SK-N-SH (cell line): ENCODE results near the gene RPL4. TPM values are rescaled to one million over a fixed set of nuclear protein-coding genes. Genes with fewer than 3 reads are reported as not detected.

Source experiments
- CTCF ChIA-PET: fragments of 300-600, 350-600 bp; formaldehyde crosslinking; extraction: SDS; loops from one replicate; lab custom pipeline; 2021; lab: Yijun Ruan, JAX
- POLR2A ChIA-PET: fragments of 350-600 bp; sonication (Branson Sonifier 250); formaldehyde crosslinking; extraction: SDS; loops from one replicate; lab custom pipeline; 2020; ENCODE audit warnings: antibody characterized with exemption, inconsistent platforms; lab: Yijun Ruan, JAX
- DNase-seq: peaks from one replicate; pipeline ENCODE4 v3.0.0; 2012
- H2AFZ ChIP-seq: fragments of 200-600 bp; sonication (generic); 2 replicates; pipeline ENCODE4 v1.8.1; 2016; ENCODE audit warnings: antibody characterized with exemption, mild to moderate bottlenecking, low read depth
- H3F3A ChIP-seq: fragments of 200-600 bp; sonication (generic); replicated peaks from 2 replicates; pipeline ENCODE3; 2016; ENCODE audit warnings: antibody characterized with exemption, mild to moderate bottlenecking; ENCODE audit not compliant: insufficient read depth
- H3K27ac ChIP-seq, 2 experiments: fragments of 200-500 bp in 1 of 2; fragments of 200-600 bp in 1 of 2; sonication (Bioruptor generic) in 1 of 2; sonication (generic), shearing (Covaris generic) in 1 of 2; 2 replicates each; pipeline versions ENCODE4 v1.5.1 to v1.6.1; 2014 to 2016; ENCODE audit warnings: low read depth in 2 of 2, inconsistent platforms in 1 of 2, low read length in 1 of 2, mild to moderate bottlenecking in 1 of 2, mixed read lengths in 1 of 2
- H3K27me3 ChIP-seq: fragments of 200-600 bp; sonication (generic), shearing (Covaris generic); 2 replicates; pipeline ENCODE4 v1.6.1; 2016; ENCODE audit warnings: mixed run types; ENCODE audit not compliant: insufficient read depth
- H3K36me3 ChIP-seq, 2 experiments: fragments of 200-500 bp in 1 of 2; fragments of 200-600 bp in 1 of 2; sonication (Bioruptor generic) in 1 of 2; sonication (generic) in 1 of 2; replicated peaks in 1 of 2; 2 replicates each; pipeline versions ENCODE3 to v1.5.1; 2014 to 2016; ENCODE audit warnings: low read length in 1 of 2, mild to moderate bottlenecking in 1 of 2; ENCODE audit not compliant: insufficient read depth in 2 of 2, control insufficient read depth in 1 of 2
- H3K4me1 ChIP-seq, 2 experiments: fragments of 200-500 bp in 1 of 2; fragments of 200-600 bp in 1 of 2; sonication (Bioruptor generic) in 1 of 2; sonication (generic), shearing (Covaris generic) in 1 of 2; 2 replicates each; pipeline versions ENCODE4 v1.5.1 to v1.6.1; 2014 to 2016; ENCODE audit warnings: low read depth in 1 of 2, low read length in 1 of 2, mixed run types in 1 of 2; ENCODE audit not compliant: insufficient read depth in 2 of 2, control insufficient read depth in 1 of 2
- H3K4me2 ChIP-seq: fragments of 200-600 bp; sonication (generic), shearing (Covaris generic); 2 replicates; pipeline ENCODE4 v1.6.1; 2017; ENCODE audit warnings: mixed run types
- H3K4me3 ChIP-seq, 2 experiments: fragments of 200-500 bp in 1 of 2; fragments of 200-600 bp in 1 of 2; sonication (Bioruptor generic) in 1 of 2; sonication (generic), shearing (Covaris generic) in 1 of 2; 2 replicates each; pipeline versions ENCODE4 v1.5.1 to v1.8.1; 2014 to 2016; ENCODE audit warnings: low read depth in 2 of 2, inconsistent platforms in 1 of 2, low read length in 1 of 2, mild to moderate bottlenecking in 1 of 2, mixed read lengths in 1 of 2, moderate library complexity in 1 of 2
- H3K79me2 ChIP-seq: fragments of 200-600 bp; sonication (generic); 2 replicates; pipeline ENCODE4 v1.8.1; 2017; ENCODE audit warnings: mild to moderate bottlenecking; ENCODE audit not compliant: insufficient read depth
- H3K9ac ChIP-seq: fragments of 200-600 bp; sonication (generic); 2 replicates; pipeline ENCODE4 v1.6.1; 2017; ENCODE audit warnings: mixed run types
- H3K9me2 ChIP-seq: fragments of 200-600 bp; sonication (generic); 2 replicates; pipeline ENCODE4 v1.6.1; 2017; ENCODE audit warnings: mixed run types
- H3K9me3 ChIP-seq: fragments of 200-600 bp; sonication (generic); 2 replicates; pipeline ENCODE4 v1.6.1; 2017; ENCODE audit warnings: mixed run types, mild to moderate bottlenecking, moderate library complexity
- H4K20me1 ChIP-seq: fragments of 200-600 bp; sonication (generic); 2 replicates; pipeline ENCODE4 v1.6.1; 2017; ENCODE audit warnings: mild to moderate bottlenecking, mixed run types; ENCODE audit not compliant: insufficient read depth
- ELF1 ChIP-seq: IDR thresholded peaks from 2 replicates; pipeline ENCODE4 v1.4.0; 2012
- FOXJ3 ChIP-seq: sonication (generic); formaldehyde crosslinking; IDR thresholded peaks from 2 replicates; pipeline ENCODE4 v1.5.1; 2020; ENCODE audit warnings: mild to moderate bottlenecking, missing genetic modification reagents
- GABPA ChIP-seq: IDR thresholded peaks from 2 replicates; pipeline ENCODE4 v1.4.0; 2012; ENCODE audit warnings: low read depth, mild to moderate bottlenecking
- JUND ChIP-seq: IDR thresholded peaks from 2 replicates; pipeline ENCODE4 v1.4.0; 2012
- MEF2A ChIP-seq: IDR thresholded peaks from 2 replicates; pipeline ENCODE4 v1.4.0; 2012; ENCODE audit warnings: low read depth, borderline replicate concordance
- POLR2AphosphoS5 ChIP-seq: IDR thresholded peaks from 2 replicates; pipeline ENCODE4 v1.6.1; 2012; ENCODE audit warnings: low read depth, low read length
- WGBS: methylation state at CpG from one replicate; pipeline ENCODE4 v1.1.6; 2017; ENCODE audit warnings: low lambda C conversion rate; 5-methylcytosine and 5-hydroxymethylcytosine counted together
- polyA plus RNA-seq, 3 experiments: library from polyadenylated mRNA; depleted of rRNA; stranded (reverse); fragments of >200 nt; gene quantifications; 2 replicates each; pipeline ENCODE4 v1.2.3, GENCODE V29; 2012
- TF ChIP-seq, protein P1 (sequence below): IDR thresholded peaks from 2 replicates; pipeline ENCODE4 v1.4.0; 2012; ENCODE audit warnings: low read depth, borderline replicate concordance
- TF ChIP-seq, protein P2 (sequence below): IDR thresholded peaks from 2 replicates; pipeline ENCODE4 v1.4.0; 2012; ENCODE audit warnings: low read depth
- TF ChIP-seq, protein P3 (sequence below): IDR thresholded peaks from 2 replicates; pipeline ENCODE4 v1.6.1; 2012; ENCODE audit warnings: mild to moderate bottlenecking, low read depth, low read length, moderate library complexity
- TF ChIP-seq, protein P4 (sequence below): fragments of 200-600 bp; sonication (generic); IDR thresholded peaks from 2 replicates; pipeline ENCODE4 v1.6.1; 2017; ENCODE audit warnings: antibody characterized with exemption, mild to moderate bottlenecking, moderate library complexity
- TF ChIP-seq, protein P5 (sequence below): IDR thresholded peaks from 2 replicates; pipeline ENCODE4; 2012

The RPL4 gene
- polyA plus RNA-seq, 1 of the 3 experiments (the other 2 are of a cell fraction) = 3,177 TPM

DNA sequence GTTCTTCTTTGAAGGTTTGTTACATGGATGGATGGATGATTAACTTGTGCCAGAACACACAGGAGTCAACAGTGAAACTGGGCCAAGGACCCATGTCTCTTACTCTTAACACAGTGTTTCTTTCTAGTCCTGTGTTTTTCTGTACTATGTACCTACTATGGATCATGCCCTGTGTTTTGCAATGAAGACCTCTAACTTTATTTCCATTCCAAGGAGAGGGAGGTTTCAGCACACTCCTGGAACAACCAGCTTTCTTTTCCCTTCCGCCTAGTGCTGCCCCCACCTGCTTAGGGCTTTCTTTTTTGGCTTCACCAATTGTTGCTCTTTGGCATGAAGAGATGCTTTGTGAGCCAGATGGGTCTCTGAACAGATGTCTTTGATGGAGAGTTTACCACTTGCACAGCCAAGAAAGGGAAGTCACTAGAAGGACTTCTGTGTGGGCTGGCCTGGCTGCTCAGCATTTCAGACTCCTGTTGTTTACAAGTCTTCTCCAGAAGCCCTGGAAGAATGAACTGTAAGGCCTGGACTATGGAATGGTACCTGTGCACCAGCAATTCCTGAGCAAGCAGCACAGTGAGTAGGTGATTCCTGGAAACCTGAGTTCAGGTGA is 51.6 kb downstream of the RPL4 start:
- H3K9ac ChIP-seq = no peak overlapping the region
- no peaks in the 10 kb centered on the region for H3K4me1 ChIP-seq
- H3K9me2 ChIP-seq = no peaks in the 10 kb centered on the region
- TF ChIP-seq MEF2A (no peak), JUND (no peak), GABPA (no peak), POLR2AphosphoS5 (no peak), ELF1 (no peak)
- TF ChIP-seq, protein P1, sequence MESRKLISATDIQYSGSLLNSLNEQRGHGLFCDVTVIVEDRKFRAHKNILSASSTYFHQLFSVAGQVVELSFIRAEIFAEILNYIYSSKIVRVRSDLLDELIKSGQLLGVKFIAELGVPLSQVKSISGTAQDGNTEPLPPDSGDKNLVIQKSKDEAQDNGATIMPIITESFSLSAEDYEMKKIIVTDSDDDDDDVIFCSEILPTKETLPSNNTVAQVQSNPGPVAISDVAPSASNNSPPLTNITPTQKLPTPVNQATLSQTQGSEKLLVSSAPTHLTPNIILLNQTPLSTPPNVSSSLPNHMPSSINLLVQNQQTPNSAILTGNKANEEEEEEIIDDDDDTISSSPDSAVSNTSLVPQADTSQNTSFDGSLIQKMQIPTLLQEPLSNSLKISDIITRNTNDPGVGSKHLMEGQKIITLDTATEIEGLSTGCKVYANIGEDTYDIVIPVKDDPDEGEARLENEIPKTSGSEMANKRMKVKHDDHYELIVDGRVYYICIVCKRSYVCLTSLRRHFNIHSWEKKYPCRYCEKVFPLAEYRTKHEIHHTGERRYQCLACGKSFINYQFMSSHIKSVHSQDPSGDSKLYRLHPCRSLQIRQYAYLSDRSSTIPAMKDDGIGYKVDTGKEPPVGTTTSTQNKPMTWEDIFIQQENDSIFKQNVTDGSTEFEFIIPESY = no peak
- no peak overlapping the region for H3K27ac ChIP-seq
- no peaks in the 10 kb centered on the region for H3F3A ChIP-seq
- CTCF ChIA-PET = no interaction called here
- H3K36me3 ChIP-seq = peaks cover 0 to 13% of the 10 kb centered on the region in 2 experiments
- POLR2A ChIA-PET = no interaction called here
- 100% methylated on average over 1 of the region's 1 CpG for WGBS
- no peaks in the 10 kb centered on the region; the same call in 1 of the 2 replicates for H3K79me2 ChIP-seq
- no peak overlapping the region for H3K4me3 ChIP-seq
- H3K27me3 ChIP-seq = no peaks in the 10 kb centered on the region
- no peak for DNase-seq
- H3K4me2 ChIP-seq = no peak overlapping the region
- H3K9me3 ChIP-seq = no peaks in the 10 kb centered on the region
- no peak overlapping the region for H2AFZ ChIP-seq
- no peaks in the 10 kb centered on the region for H4K20me1 ChIP-seq

DNA sequence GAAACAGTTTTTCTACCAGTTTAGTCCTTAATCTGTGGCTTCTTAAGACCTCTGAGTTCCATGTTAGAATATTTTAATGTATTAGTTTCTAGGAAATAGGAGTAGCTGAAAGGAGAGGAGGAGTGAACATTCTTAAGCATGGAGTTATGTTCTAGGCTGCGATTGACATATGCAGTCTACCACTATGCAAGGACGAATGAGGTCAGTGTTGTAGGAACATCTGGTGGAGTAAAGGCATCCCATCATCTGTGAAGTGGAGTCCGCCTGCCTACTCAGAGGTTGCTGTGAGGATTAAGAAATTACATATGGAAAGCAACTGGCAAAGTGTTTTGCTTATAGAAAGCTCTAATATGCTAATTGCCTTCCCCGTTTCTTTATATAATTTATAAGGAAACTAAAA is 52.2 kb downstream of the RPL4 start:
- ChIA-PET POLR2A (no interaction called here), CTCF (no interaction called here)
- H4K20me1 ChIP-seq = no peaks in the 10 kb centered on the region
- TF ChIP-seq, protein P2, sequence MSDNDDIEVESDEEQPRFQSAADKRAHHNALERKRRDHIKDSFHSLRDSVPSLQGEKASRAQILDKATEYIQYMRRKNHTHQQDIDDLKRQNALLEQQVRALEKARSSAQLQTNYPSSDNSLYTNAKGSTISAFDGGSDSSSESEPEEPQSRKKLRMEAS = no peak
- TF ChIP-seq POLR2AphosphoS5 (no peak), ELF1 (no peak), FOXJ3 (CRISPR knock-in tag) (no peak)
- TF ChIP-seq, protein P3, sequence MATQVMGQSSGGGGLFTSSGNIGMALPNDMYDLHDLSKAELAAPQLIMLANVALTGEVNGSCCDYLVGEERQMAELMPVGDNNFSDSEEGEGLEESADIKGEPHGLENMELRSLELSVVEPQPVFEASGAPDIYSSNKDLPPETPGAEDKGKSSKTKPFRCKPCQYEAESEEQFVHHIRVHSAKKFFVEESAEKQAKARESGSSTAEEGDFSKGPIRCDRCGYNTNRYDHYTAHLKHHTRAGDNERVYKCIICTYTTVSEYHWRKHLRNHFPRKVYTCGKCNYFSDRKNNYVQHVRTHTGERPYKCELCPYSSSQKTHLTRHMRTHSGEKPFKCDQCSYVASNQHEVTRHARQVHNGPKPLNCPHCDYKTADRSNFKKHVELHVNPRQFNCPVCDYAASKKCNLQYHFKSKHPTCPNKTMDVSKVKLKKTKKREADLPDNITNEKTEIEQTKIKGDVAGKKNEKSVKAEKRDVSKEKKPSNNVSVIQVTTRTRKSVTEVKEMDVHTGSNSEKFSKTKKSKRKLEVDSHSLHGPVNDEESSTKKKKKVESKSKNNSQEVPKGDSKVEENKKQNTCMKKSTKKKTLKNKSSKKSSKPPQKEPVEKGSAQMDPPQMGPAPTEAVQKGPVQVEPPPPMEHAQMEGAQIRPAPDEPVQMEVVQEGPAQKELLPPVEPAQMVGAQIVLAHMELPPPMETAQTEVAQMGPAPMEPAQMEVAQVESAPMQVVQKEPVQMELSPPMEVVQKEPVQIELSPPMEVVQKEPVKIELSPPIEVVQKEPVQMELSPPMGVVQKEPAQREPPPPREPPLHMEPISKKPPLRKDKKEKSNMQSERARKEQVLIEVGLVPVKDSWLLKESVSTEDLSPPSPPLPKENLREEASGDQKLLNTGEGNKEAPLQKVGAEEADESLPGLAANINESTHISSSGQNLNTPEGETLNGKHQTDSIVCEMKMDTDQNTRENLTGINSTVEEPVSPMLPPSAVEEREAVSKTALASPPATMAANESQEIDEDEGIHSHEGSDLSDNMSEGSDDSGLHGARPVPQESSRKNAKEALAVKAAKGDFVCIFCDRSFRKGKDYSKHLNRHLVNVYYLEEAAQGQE = no peak
- TF ChIP-seq, protein P4, sequence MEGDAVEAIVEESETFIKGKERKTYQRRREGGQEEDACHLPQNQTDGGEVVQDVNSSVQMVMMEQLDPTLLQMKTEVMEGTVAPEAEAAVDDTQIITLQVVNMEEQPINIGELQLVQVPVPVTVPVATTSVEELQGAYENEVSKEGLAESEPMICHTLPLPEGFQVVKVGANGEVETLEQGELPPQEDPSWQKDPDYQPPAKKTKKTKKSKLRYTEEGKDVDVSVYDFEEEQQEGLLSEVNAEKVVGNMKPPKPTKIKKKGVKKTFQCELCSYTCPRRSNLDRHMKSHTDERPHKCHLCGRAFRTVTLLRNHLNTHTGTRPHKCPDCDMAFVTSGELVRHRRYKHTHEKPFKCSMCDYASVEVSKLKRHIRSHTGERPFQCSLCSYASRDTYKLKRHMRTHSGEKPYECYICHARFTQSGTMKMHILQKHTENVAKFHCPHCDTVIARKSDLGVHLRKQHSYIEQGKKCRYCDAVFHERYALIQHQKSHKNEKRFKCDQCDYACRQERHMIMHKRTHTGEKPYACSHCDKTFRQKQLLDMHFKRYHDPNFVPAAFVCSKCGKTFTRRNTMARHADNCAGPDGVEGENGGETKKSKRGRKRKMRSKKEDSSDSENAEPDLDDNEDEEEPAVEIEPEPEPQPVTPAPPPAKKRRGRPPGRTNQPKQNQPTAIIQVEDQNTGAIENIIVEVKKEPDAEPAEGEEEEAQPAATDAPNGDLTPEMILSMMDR = no peak
- TF ChIP-seq, protein P1 = no peak
- TF ChIP-seq, protein P5, sequence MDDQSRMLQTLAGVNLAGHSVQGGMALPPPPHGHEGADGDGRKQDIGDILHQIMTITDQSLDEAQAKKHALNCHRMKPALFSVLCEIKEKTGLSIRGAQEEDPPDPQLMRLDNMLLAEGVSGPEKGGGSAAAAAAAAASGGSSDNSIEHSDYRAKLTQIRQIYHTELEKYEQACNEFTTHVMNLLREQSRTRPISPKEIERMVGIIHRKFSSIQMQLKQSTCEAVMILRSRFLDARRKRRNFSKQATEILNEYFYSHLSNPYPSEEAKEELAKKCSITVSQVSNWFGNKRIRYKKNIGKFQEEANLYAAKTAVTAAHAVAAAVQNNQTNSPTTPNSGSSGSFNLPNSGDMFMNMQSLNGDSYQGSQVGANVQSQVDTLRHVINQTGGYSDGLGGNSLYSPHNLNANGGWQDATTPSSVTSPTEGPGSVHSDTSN = no peak
- WGBS = 94% methylated on average over 4 of the region's 4 CpGs
- no peaks in the 10 kb centered on the region for H3K9me2 ChIP-seq
- no peak overlapping the region for H3K4me2 ChIP-seq
- no peak for DNase-seq
- H3K4me3 ChIP-seq = no peak overlapping the region
- no peaks in the 10 kb centered on the region for H3K27me3 ChIP-seq
- H3K9me3 ChIP-seq = no peaks in the 10 kb centered on the region
- no peaks in the 10 kb centered on the region for H3K79me2 ChIP-seq
- no peak overlapping the region for H2AFZ ChIP-seq
- peaks cover 0 to 13% of the 10 kb centered on the region in 2 experiments for H3K36me3 ChIP-seq
- H3K4me1 ChIP-seq = no peaks in the 10 kb centered on the region
- no peak overlapping the region for H3K9ac ChIP-seq
- no peak overlapping the region for H3K27ac ChIP-seq
- H3F3A ChIP-seq = no peaks in the 10 kb centered on the region
